ENCODE data around the gene B3GNT9.

B3GNT9 gene

DNA sequence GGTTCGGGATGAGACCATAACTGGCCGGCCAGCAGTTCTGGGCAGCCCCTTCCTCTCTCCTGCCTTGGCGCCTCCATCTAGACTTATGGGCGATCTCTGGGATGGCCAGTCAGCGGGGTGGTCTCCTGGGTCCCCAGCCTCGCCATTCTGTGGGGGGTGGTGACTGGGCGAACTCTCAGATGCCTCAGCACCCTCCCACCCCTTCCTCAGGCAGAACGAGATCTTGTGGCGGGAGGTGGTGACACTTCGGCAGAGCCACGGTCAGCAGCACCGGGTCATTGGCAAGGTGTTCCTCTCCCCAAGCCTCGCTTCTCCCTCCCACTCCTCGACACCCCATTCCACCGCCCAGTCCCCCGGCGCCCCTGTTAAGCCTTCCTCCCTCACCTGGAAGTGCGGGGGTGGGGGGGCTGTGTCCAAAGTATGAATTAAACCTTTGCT is 15.3 kb upstream of the B3GNT9 start:
- DNase-seq, result no peak

DNA sequence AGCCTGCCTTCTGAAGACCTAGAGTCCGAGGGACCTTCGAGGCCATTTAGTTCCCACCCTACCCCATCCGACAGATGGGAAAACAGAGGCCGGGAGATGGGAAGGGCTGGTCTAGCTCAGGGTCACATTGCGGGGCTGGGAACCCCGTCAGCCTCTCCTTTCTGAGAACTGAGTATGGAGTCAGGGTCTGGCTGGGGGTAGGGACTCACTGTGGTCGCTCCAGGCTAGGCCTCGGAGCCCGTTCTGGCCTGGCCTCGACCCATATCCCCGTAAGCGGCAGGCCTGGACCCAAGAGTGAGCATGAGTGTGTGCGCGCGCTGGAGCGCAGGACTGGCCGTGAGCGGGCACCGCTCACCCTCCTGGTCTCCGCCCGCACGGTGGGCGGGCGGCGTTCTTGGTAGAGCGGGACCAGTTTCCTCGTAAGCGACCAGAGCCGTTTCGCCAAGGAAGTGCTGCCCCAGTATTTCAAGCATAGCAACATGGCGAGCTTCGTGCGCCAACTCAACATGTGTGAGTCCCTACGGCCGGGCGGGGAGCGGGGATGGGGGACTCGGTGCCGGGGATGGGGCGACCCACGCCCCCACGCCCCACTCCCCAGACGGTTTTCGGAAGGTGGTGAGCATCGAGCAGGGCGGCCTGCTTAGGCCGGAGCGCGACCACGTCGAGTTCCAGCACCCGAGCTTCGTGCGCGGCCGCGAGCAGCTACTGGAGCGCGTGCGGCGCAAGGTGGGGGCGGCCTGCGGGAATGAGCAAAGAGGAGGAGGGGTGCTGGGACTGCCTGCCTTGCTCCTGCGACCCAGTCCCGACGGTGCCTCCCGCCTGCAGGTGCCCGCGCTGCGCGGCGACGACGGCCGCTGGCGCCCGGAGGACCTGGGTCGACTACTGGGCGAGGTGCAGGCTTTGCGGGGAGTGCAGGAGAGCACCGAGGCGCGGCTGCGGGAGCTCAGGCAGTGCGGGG is 14.6 kb upstream of the B3GNT9 start:
- DNase-seq, result no peak

DNA sequence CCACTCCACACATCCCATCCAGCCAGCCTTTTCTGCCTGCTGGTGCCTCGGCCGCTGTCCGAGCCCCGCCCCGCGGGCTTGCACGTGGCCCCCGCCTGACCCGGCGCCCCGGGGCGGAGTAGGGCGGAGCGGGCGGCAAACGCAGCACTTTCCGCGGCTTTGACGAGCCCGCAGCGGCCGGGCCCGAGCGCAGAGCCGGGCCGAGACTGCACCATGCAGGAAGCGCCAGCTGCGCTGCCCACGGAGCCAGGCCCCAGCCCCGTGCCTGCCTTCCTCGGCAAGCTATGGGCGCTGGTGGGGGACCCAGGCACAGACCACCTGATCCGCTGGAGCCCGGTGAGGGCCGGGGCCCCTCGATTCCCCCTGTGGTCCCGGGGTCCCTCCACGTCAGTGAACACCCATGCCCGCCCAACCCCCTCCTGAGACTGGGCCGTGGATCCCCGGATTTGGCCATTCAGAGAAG is 13.8 kb upstream of the B3GNT9 start, which contains the start of gene HSF4:
TSS of gene HSF4 (plus strand) at position 147 of the 463 bp plus-strand sequence. CDS start at position 214, 67 bp downstream.
- no peak for DNase-seq

DNA sequence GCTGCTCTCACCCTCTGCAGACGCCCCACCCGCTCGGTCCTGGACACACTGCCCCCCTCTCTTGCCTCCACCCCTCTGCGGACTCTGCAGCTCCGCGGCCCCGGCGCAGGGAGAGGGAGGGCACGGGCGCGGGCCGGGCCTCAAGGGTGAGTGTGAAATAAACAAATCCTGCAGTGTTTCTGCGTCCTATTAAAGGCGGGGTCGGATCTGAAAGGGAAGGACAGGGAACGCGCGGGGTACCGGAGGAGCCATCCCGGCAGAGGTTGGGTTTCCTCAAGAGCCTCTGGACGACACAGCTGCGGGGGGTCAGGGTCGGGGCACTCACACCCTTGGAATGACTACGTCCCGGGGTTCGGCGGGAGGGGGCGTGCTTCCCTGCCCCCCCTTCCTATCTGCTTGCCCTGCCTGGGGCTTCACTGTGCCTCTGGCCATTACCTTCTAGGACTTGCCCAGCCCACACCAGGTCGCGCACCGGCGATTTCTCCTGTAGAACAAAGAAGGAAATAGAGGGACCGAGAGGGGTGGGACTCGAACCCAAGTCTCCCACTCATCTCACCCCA is 13.3 kb upstream of the B3GNT9 start:
- no peak for DNase-seq

DNA sequence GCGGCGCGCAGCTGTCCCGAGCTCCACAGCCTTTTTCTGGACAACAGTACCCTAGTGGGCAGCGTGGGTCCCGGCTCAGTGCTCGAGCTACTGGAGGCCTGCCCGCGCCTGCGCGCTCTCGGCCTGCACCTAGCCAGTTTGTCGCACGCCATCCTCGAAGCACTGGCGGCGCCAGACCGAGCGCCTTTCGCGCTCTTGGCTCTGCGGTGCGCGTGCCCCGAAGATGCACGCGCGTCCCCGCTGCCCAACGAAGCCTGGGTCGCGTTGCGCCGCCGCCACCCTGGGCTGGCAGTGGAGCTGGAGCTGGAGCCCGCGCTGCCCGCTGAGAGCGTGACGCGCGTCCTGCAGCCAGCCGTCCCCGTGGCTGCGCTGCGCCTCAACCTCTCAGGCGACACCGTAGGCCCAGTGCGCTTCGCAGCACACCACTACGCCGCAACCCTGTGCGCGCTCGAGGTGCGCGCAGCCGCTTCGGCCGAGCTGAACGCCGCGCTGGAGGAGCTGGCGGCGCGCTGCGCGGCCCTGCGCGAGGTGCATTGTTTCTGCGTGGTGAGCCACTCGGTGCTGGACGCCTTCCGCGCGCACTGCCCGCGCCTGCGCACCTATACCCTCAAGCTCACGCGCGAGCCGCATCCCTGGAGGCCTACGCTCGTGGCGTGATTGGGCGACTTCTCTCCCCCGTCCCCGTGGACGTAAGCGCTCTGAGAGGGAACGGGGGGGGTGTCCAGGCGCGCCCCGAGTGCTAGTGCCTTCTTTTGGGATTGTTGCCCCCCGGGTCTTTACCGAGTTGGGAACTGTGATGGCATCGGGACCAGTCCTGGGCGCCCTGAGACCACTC is 12.6 kb upstream of the B3GNT9 start:
- DNase-seq, result no peak

DNA sequence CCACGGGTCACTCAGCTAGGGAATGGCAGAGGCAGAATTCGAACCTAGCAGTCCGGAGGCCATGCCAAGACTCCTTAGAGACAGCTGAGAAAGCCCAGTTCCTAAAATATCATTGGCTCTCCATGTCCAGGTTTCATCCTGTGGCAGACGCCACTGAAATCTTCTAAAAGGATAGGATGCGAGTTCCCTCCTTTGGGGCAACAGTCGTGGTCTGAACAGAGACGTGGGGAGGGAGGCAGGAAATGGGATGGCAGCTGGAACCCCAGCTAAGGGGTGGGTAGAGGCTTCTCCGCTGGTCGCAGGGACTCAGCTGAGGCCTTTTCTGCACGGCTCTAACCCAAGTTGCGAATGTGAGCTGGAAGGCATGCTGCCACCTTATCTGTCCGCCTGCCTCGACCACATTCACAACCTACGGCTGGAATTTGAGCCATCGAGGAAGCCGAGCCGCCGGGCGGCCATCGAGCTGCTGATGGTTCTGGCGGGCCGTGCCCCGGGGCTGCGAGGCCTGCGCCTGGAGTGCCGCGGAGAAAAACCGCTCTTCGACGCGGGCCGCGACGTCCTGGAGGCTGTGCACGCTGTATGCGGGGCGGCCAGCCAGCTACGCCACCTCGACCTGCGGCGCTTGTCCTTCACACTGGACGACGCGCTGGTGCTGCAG is 11.8 kb upstream of the B3GNT9 start:
- DNase-seq, result no peak

DNA sequence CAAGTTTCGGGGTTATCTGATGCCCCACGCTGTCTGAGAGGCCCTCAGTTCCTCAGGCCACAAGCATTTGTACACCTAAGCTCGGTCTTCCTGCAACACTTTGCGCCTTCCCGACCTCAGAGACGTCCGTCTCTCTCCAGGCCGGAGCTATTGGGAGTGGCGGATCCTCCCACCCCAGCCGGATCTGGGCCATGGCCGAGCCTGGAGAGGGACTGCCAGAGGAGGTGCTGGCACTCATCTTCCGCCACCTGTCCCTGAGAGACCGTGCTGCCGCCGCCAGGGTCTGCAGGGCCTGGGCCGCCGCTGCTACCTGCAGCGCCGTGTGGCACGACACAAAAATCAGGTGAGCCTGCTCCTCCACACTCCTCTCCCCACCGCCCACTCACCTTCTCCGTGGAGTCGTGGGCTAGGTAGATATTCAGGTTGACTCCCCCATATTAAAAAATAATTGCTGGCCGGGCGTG is 10.8 kb upstream of the B3GNT9 start:
- DNase-seq, result no peak

DNA sequence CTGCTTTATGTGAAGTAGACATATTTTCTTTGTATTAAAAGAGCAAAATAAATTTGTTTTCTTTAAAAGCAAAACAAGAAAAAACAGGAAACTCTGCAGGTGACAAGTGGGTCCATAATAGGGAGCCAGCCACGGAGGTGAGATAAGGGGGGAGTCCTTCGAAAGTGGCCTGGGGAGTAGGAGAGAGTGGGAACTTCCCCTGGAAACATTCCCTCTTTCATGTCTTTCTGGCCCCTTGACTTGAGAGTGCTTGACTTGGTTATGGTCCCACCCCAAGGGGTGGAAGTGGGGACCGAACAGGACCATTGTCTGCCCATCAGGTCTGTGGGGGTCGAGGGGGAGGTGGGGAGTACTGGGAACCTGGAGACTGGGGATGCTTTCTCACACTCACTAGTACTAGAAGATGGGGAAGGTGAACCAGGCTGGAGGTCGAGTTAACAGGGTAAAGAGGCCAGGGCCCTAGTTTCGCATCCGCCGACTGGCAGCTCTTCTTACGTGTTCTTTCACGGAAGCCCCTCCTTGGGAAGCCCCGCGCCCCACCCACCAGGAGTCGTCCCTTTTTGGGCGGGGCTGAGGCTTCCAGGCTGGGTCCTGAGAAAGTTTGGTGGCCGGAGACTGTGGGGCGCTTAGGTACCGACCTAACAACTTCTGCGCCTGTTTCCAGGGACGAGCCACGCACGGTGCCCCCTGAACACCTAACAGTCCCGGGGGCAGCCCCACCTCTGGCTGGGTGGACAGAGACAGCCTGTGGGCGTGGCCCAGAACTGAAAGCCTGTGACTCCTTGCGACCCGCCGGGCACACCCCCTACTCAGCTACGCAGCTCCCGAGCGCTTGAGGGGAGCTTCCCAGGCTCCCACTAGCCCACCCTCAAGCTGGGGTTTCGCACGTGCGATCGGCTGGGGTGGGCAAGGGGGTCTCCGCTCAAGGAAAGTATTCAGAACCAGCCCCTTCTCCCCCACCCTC is 8.1 kb upstream of the B3GNT9 start:
- DNase-seq, result no peak

DNA sequence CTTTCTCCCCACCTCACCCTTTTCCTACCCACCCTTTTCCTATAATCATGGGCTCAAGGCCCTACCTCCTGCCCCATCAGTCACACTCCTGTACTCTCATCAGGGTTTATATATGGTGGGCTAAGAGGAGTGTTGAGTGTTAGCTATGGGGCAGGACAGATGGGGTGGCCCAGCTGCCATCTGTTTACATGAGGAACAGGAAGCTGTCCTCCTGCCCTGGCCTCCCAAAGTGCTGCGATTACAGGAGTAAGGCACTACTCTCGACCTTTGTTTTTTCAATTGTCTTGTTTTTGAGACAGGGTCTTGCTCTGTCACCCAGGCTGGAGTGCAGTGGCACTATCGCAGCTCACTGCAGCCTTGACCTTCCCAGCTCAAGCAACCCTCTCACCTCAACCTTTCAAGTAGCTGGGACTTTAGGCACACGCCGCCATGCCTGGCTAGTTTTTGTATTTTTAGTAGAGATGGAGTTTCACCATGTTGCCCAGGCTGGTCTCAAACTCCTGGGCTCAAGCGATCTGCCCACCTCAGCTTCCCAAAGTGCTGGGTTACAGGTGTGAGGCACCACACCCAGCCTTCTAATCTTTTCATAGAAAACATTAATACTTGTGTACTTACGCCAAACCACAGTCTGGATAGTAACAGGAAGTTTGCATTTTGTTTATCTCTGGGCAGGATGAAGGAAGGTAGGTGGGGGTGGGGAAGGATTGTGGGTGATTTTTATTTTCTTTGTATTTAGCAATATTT is 7.3 kb upstream of the B3GNT9 start:
- DNase-seq, result no peak

DNA sequence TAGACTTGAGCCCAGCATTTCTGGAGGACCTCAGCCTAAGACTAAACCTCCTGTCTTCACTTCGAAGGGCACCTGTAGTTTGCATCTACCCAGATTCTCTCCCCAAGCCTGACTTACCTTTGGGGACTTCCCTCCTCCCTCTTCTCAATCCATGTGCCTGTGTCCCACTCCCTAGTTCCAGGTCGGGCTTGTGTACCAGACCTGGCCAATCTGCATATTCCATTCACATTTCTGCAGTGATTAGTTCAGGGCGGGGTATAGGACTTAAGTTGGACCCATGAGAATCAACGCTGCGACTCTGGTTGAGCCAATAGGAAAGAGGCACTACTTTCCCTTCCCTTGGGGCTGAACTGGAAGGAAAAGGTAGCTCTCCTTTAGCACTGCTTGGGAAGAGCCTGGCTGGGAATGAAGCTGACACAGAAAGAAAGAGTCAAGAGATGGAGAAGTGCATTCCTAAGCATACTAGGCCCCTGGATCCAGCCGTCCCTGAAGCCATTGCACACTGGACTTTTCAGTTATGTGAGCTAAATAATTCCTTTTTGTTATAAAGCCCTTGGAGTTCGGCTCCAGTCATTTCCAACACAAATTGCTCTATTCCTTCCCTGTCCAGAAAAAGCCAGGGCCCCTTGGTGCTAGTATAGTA is 6.4 kb upstream of the B3GNT9 start:
- DNase-seq, result no peak

DNA sequence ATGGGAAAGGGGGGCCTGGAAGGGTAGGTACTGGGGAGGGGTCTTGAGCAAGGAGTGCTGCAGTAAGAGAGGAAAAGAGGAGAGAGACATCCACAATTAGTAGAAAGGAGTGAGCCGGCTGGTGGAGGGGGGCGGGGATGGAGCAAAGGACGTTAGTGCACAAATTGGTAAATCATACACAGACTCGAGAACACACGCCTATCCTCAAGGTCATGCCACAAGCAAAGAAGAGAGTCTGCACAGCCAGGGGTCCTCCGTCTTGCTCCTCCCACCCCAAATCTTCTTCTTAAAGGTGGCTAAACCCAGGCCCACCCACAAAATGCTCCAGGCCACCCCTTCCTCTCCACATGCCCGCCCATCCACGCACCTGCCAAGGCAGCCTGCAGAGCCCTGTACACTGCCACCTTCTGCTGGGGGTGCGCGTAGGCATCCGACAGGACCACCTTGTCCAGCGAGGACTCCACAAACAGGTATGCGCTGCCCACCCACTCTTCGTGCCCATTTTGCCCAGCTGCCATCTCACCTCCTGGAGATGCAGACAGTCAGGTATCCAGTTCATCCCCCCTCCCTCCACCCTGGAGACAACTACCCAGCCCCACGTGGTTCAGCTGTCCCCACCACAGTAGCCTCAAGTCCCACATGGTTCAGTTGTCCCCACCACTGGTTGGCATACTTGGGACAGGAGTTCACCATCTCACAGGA is 5.5 kb upstream of the B3GNT9 start:
- DNase-seq, result no peak

DNA sequence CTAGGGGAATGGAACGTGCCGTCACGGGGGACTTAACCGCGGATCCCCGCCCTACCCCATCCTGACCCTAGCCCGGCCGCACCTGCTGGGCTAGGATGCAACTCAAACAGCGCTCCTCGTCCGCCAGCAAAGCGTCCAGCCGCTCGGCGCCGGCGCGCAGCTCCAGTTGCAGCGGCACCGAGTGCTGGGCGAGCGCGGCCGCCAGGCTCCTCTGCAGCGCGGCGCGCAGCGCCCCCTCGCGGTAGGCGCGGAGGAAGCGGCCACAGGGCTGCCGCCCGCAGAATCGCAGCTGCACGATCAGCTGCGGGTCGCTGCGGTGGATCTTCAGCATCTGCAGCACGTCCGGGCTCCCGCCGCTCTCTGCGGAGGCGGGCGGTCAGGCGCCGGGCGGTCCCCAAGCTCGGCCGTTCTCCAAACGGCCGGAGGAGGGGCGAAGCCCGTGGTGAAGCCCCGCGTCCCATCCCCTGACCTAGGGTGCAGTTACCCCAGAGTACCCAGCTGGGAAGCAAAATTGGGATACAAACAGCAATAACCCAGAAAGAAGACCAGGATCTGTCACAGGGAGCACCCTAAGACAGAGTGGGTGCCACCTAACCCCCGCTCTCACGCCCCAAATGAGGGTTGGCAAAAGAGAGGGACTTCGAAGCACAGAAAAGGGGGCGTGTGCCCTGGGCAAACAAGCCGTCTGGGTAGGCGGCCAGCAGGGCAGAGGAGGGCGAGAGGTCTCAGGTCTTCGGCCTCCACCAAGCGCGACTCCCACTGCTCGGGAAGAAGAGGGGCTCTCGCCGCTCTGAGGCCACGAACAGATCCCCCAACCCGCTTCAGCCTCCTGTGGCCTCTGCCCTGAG is 4.7 kb upstream of the B3GNT9 start:
- DNase-seq, result peak; percentile 56

DNA sequence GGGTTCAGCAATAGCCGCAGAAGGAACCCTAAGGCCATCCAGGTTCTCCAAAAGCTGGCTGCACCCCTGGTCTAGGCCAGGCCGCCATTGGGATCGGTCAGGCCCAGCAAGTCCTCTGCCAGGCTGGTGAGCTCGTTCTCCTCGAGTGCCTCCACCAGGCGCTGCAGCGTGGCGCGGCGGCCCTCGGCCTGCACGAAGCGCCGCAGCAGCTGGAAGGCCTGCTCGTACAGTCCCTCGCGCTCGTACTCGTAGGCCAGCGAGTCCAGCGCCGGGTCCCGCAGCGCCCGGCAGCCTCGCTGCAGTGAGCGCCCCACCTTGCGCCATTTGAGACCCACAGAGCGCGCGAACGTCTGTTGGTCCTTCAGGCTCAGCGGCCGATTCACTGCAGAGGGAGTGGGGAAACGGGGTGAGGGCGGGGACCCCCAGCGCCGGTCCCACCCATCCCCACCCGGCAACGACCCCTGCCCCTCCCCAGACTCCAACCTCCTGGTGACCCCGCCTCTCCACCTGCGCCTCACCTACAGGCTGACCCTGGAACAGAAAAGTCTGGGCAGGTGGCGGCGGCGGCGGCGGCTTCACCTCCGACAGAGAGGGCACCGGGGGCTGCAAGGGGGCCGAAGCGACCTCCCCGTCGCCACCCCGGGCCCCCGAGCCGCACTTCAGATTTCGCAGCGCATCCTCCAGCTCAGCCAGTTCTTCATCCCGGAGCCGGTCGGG is 3.9 kb upstream of the B3GNT9 start:
- DNase-seq, result no peak

DNA sequence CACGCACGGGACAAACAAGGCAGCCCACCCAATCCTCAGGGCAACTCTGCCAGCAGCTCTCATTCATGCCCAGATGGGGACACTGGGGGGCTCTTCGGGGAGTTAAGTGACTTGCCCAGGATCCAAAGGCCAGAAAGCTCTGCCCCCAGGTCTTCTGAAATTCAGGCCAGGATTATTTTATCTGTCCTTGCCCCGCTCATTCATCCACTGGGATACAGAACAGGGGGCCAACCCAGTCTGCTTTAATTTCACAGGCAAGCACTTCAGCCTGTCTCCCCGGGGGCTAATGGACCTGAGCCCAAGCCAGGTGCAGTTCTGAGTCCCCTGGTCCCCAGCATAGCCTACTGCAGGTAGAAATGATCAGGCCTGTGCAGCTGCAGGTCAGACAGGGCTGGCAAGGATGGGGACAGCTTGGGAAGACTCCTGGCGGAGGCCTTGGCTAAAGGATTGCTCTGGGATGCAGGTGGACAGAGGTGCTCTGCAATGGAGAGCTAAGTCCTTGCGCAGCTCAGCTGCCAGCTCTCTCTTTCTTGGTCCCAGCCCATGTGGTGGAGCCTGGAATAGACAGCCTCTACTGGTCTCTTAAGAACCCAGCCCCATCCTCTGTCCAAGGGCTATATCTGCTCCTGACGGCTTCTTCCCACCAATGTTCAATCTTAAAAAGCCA is 766 bp upstream of the B3GNT9 start:
- no peak for DNase-seq

DNA sequence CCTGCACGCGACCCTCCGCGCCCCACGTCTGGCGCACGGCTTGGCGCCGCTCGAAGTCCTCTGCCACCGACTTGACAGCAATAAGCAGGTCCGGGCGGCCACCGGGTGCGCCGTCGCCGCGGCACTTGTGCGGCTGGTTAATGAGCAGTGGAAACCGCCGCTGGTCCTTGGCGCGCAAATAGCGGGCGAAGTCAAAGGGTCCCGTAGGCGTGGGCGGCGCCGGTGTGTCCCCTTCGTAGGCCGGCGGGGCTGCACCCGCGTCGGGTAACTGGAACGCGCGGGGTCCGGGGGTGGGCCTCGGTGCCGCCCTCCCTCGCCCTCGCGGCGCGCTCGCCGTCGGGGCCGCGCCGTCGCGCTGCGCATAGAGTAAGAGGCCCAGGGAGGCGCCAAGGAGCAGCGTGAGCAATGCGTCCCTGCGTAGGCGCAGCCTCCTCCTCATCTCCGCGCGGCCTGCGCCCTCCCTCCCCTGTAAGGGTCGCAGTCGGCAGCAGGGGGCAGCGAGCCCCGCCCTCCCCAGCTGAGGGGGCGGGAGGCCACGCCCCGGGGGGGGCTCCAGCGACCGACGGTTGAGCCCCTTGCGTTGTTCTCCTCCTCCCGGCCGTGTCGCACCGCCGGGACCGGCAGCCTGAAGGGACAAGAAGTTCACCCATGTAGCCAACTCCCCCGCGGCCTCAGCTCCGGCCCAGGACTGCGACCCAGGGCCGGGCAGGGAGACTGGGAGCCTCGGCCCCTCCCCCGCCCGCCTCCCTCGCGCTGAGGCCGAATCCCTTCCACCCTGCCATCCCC is 558 bp downstream of the B3GNT9 start:
- DNase-seq, result peak; percentile 63
